HG02623 (cell line): ENCODE data around the gene IWS1.
"Not testable (repeated sequence)": the region's sequence is repeated elsewhere in the genome, so short reads cannot be mapped to it uniquely, and the experiment has no call there.

Experiments
- ATAC-seq: cut with Tn5 transposase; IDR thresholded peaks from one replicate; pipeline ENCODE4 v1.9.1; 2021; ENCODE audit warnings: moderate library complexity; ENCODE audit not compliant: unreplicated experiment

The IWS1 gene

GRCh38 chr2:127463155-127463991, 62.9 kb downstream of the IWS1 start:
- ATAC-seq, result no peak

- no peak for ATAC-seq
These were observed 63.8 kb downstream of the IWS1 start for GRCh38 chr2:127462461-127462860.

GRCh38 chr2:127456960-127457359, 69.3 kb downstream of the IWS1 start:
- ATAC-seq, result no peak

DNA sequence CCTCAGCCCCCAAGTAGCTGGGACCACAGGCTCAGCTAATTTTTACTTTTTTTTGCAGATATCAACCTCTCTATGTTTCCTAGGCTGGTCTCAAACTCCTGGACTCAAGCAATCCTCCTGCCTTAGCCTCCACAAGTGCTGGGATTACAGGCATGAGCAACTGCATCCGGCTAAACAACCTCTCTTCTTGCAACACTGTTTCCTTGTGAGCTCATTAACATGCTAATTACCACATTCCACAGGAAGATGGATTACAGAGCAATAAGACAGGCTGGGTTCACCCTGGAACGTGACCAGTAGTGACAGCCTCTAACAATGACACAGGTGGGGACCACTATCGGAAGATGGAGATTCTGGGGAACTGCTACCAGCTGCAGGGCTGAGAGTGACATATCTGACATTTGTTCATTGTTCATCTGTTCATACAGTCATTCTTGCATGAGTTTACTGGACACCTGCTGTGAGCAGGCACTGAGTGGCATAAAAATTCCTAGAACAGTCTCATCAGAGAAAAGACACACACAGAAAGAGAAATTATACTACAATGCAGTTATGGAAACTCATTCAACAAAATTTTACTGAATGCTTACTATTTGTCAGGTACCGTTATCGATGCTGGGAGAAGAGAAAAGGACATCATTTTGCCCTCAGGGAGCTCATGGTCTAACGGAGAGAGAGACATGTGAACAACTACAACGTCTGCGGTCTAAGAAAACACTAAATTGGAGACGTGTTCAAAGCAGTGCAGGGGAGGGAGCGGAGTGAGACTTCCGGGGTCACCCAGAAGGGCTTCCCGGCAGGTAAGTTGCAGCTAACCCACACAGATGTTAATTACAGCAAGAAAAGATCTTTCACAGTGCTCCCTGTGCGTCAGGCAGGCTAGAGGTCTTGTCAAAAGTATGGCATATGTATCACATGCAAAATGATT, 70.5 kb downstream of the IWS1 start:
- no peak for ATAC-seq

GRCh38 chr2:127454595-127455565, 71.4 kb downstream of the IWS1 start:
- no peak for ATAC-seq

GRCh38 chr2:127453392-127454171, 72.7 kb downstream of the IWS1 start:
- ATAC-seq, result no peak

DNA sequence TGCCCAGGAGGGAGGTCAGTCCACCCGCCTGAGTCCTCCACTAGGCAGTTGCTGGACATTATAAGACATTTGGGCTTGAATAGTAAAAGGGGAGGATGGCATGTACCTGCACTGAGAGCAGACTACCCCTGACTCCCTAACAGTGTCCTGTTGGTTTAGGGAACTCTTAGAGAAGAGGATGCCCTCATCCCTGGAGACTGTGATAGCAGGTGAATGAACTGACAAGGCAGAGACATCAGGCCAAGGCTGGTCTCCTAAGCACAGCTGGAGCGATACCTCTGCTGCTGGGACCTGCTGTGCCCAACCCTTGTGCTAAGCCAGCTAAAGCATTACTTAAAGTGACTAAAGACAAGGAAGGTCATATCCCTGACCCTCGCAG, 73.3 kb downstream of the IWS1 start:
- no peak for ATAC-seq

DNA sequence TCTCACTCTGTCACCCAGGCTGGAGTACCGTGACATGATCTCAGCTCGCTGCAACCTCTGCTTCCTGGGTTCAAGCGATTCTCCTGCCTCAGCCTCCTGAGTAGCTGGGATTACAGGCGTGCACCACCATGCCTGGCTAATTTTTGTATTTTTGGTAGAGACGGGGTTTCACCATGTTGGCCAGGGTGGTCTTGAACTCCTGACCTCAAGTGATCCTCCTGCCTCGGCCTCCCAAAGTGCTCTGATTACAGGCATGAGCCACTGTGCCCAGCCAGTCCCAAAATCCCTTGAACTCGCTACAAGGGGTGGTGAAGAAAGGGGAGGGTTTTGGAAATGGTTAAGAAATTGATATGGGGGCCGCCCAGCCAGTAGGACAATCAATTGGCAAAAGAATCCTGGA, 73.9 kb downstream of the IWS1 start:
- ATAC-seq, result not testable (repeated sequence)

- ATAC-seq, result no peak
These were observed 74.3 kb downstream of the IWS1 start for GRCh38 chr2:127451981-127452380.

GRCh38 chr2:127449898-127450297, 76.4 kb downstream of the IWS1 start:
- ATAC-seq, result no peak

DNA sequence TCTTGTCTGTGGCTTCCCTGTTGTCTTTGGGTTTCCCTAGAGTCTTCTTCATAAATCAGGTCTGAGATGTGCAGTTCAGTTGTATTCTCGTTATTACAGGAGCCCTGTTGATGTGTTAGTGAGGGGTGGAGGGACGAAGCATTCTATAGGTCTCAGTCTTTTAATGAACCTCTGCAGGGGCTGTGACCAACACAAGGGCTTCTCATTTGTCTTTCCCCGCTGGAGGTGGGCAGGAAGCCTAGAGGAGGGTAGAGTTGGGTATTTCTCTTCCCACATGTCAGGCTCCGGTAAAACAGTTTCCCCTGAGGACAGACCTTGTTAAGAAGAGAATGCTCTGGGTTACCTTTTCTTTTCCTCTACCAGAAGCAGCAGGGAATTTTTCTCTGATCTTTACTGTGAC, 76.9 kb downstream of the IWS1 start:
- ATAC-seq, result no peak

DNA sequence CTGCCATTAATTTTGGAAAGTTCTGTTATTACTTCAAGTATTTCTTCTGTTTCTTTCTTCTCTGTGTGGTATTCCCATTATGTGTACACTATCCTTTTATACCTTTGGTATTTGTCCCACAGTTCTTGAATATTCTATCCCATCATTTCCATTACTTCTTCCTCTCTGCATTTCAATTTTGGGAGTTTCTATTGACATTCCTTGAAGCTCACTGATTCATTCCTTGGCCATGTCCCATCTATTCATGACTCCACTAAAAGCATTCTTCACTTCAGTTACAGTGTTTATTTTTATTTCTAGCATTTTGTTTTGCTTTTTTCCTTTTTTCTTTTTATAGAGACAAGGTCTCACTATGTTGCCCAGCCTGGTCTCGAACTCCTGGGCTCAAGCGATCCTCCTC, 77.8 kb downstream of the IWS1 start:
- no peak for ATAC-seq

DNA sequence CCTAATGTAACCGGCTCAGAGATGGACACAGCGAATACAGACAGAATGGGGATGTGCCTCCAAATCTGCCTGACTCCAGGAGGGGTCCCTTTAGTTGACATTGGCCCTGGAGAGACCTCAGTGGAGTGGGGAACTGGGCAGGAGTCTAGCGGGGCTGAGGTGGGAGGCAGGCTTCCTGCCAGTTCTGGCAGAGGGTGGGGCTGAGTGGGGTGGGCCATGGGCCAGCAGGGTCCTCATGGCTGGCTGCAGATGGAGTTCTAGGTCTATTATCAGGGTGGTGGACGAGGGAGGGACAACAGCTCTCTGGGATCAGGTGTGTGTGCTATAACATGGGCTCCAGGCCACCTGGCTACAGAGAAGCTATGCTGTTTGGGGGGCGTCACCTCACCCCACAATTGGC, 86.9 kb downstream of the IWS1 start:
- no peak for ATAC-seq

DNA sequence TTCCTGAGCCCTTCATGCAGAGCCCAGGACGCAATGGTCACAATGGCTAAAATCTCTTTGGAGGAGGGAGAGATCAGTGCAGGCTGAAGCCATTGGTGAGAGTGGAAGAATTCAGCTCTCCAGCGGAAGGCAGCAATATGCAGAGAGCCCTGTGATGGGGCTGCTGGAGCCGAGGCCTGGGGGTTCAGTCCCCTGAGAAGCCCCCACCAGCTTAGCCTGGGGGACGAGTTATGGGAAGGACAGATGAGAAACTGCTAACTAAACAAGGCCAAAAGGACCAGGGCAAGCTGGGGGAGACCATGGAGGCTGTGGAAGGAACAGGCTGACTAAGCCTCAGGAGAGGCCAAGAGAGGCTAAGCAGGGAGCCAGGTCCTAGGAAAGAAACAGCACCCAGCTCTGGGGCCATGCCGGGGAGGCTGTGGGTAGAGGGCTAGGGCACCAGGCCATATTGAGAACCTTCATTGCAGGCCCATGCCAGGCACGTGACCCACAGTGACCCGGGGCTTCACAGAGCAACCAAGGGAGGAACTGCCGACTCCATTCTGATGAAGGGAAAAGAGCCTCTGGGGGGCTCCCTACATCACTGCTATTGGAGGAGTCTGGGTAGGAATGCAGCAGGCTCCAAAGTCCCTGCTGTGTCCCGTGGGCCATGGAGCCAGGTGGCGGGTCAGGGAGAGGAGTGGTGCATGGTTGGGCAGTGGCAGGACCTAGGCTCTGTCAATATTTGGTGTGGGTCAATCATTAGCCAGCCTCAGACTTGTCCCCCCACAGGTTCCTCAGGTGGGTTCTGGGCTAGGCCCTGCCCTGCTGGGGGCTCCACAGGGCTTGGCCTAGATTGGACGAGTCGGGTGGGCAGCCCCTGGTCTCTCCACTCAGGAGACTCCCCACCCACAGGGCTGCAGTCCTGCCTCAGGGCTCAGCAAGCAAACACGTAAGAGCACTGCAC, 88.2 kb downstream of the IWS1 start:
- no peak for ATAC-seq

DNA sequence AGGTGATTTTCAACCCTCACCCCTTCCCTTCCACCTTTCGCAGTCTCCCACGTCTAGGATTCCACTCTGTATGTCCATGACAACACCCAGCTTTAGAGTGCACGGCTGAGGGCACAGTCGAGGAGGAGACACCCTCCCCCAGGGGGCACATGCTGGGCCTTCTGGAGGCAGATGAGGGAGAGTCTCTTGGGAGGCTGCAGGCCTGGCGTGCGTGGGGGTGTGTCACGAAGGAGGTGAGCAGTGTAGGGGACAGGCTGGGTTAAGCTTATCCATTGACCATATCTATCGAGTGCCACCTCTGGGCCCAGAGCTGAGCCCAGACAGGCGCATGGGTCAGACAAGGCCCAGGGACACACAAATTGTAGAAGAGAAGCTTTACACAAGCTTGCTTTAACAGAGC, 89.2 kb downstream of the IWS1 start:
- no peak for ATAC-seq

- ATAC-seq, result no peak
These were observed 91.8 kb downstream of the IWS1 start for GRCh38 chr2:127434515-127434914.

- no peak for ATAC-seq
These were observed 94.8 kb downstream of the IWS1 start for GRCh38 chr2:127431408-127432023.
